Testis (tissue), 2 donors: Measurements from ENCODE around the gene SLC37A1.

Experiments used
- CTCF ChIP-seq, 3 experiments: fragments of 450-650 bp in 2 of 3; fragments of 200-600 bp in 1 of 3; sonication (generic) in 1 of 3; IDR thresholded peaks; one replicate each; pipeline ENCODE4 v1.5.1; 2016 to 2019; ENCODE audit warnings: antibody characterized with exemption in 3 of 3, mild to moderate bottlenecking in 2 of 3, moderate library complexity in 1 of 3
- POLR2A ChIP-seq: fragments of 450-650 bp; IDR thresholded peaks from one replicate; pipeline ENCODE4 v1.6.1; 2017; ENCODE audit warnings: antibody characterized with exemption, mild to moderate bottlenecking, moderate library complexity

GRCh38 chr21:42534421-42535378 lies 21.0 kb downstream of the SLC37A1 start:
- no peak for TF ChIP-seq CTCF (IDR thresholded peaks at IDR 0.05)
- TF ChIP-seq POLR2A, result no peak
